ENCODE data around the gene GFAP.

Gene GFAP

GRCh38 chr17:44894642-44895041, 20.7 kb downstream of the GFAP start:
- no peak for DNase-seq

GRCh38 chr17:44892250-44892649, 23.1 kb downstream of the GFAP start:
- DNase-seq: no peak

GRCh38 chr17:44889003-44889402, 26.3 kb downstream of the GFAP start:
- DNase-seq: no peak

GRCh38 chr17:44887971-44888954, 27.0 kb downstream of the GFAP start:
- no peak for DNase-seq

- no peak for DNase-seq
Observed at GRCh38 chr17:44887016-44887415, 28.3 kb downstream of the GFAP start.

GRCh38 chr17:44884941-44885340, 30.4 kb downstream of the GFAP start:
- DNase-seq: no peak

GRCh38 chr17:44881145-44881544, 34.2 kb downstream of the GFAP start:
- DNase-seq: no peak

- no peak for DNase-seq
Observed at GRCh38 chr17:44880062-44880461, 35.2 kb downstream of the GFAP start.

- no peak for DNase-seq
Observed at GRCh38 chr17:44879376-44879775, 35.9 kb downstream of the GFAP start.

GRCh38 chr17:44878627-44879221, 36.6 kb downstream of the GFAP start:
- DNase-seq: peak; percentile 22

- no peak for DNase-seq
Observed at GRCh38 chr17:44877121-44877520, 38.2 kb downstream of the GFAP start.

GRCh38 chr17:44875761-44876160, 39.5 kb downstream of the GFAP start:
- no peak for DNase-seq

GRCh38 chr17:44872131-44872768, 43.0 kb downstream of the GFAP start:
- no peak for DNase-seq

- DNase-seq: no peak
Observed at GRCh38 chr17:44871556-44871955, 43.7 kb downstream of the GFAP start.

GRCh38 chr17:44867841-44868240, 47.5 kb downstream of the GFAP start:
- no peak for DNase-seq

GRCh38 chr17:44865931-44866330, 49.4 kb downstream of the GFAP start:
- DNase-seq: no peak

GRCh38 chr17:44865231-44865660, 50.1 kb downstream of the GFAP start:
- peak; percentile 69 for DNase-seq

- no peak for DNase-seq
Observed at GRCh38 chr17:44864831-44865230, 50.5 kb downstream of the GFAP start.

- DNase-seq: no peak
Observed at GRCh38 chr17:44863061-44863918, 52.0 kb downstream of the GFAP start.

GRCh38 chr17:44862278-44862914, 52.9 kb downstream of the GFAP start:
- DNase-seq: no peak

GRCh38 chr17:44859701-44860100, 55.6 kb downstream of the GFAP start:
- no peak for DNase-seq

GRCh38 chr17:44854192-44854591, 61.1 kb downstream of the GFAP start:
- no peak for DNase-seq
